HG03457 (cell line): Measurements from ENCODE around the gene RNU1-3.
"Not testable (repeated sequence)": the region's sequence is repeated elsewhere in the genome, so short reads cannot be mapped to it uniquely, and the experiment has no call there.

ENCODE experiments used
- ATAC-seq: cut with Tn5 transposase; IDR thresholded peaks from one replicate; pipeline ENCODE4 v1.9.1; 2021; ENCODE audit warnings: moderate number of reproducible peaks; ENCODE audit not compliant: unreplicated experiment

Gene RNU1-3

GRCh38 chr1:16656981-16657683 lies 9.6 kb downstream of the RNU1-3 start:
- not testable (repeated sequence) for ATAC-seq

GRCh38 chr1:16656574-16656973 lies 10.2 kb downstream of the RNU1-3 start:
- not testable (repeated sequence) for ATAC-seq

GRCh38 chr1:16651560-16651959 lies 15.2 kb downstream of the RNU1-3 start:
- ATAC-seq, result not testable (repeated sequence)

- not testable (repeated sequence) for ATAC-seq
Measured at GRCh38 chr1:16649960-16650359, 16.8 kb downstream of the RNU1-3 start.

- ATAC-seq, result not testable (repeated sequence)
Measured at GRCh38 chr1:16649390-16649789, 17.4 kb downstream of the RNU1-3 start.

- not testable (repeated sequence) for ATAC-seq
Measured at GRCh38 chr1:16648756-16649155, 18.0 kb downstream of the RNU1-3 start.

- not testable (repeated sequence) for ATAC-seq
Measured at GRCh38 chr1:16648250-16648649, 18.5 kb downstream of the RNU1-3 start.

GRCh38 chr1:16647179-16648176 lies 19.3 kb downstream of the RNU1-3 start:
- ATAC-seq, result not testable (repeated sequence)

GRCh38 chr1:16646716-16647115 lies 20.0 kb downstream of the RNU1-3 start:
- not testable (repeated sequence) for ATAC-seq

- not testable (repeated sequence) for ATAC-seq
Measured at GRCh38 chr1:16646061-16646664, 20.6 kb downstream of the RNU1-3 start.

GRCh38 chr1:16645271-16646060 lies 21.3 kb downstream of the RNU1-3 start:
- ATAC-seq, result peak; percentile 5

- peak; percentile 49 for ATAC-seq
Measured at GRCh38 chr1:16644482-16645270, 22.1 kb downstream of the RNU1-3 start.

GRCh38 chr1:16644193-16644481 lies 22.6 kb downstream of the RNU1-3 start:
- no peak for ATAC-seq

- not testable (repeated sequence) for ATAC-seq
Measured at GRCh38 chr1:16643476-16644192, 23.1 kb downstream of the RNU1-3 start.

- ATAC-seq, result not testable (repeated sequence)
Measured at GRCh38 chr1:16643001-16643411, 23.7 kb downstream of the RNU1-3 start.

GRCh38 chr1:16642025-16642966 lies 24.5 kb downstream of the RNU1-3 start:
- ATAC-seq, result not testable (repeated sequence)

- not testable (repeated sequence) for ATAC-seq
Measured at GRCh38 chr1:16641159-16641975, 25.4 kb downstream of the RNU1-3 start.
